Posterior cingulate gyrus (tissue), 11 donors: Measurements from ENCODE around the gene ARFGAP2.

ENCODE experiments used
- DNase-seq, 10 donors: peaks; one replicate each; pipeline versions ENCODE4 v3.0.0 to v3.0.0-alpha.2; 2020 to 2021; ENCODE audit warnings: mixed read lengths in 3 of 10
- intact Hi-C: fragments of 100-400 bp; cut with DNase I; formaldehyde crosslinking; loops from one replicate; pipeline ENCODE4 v1.15.1; 2023

ARFGAP2 gene

DNA sequence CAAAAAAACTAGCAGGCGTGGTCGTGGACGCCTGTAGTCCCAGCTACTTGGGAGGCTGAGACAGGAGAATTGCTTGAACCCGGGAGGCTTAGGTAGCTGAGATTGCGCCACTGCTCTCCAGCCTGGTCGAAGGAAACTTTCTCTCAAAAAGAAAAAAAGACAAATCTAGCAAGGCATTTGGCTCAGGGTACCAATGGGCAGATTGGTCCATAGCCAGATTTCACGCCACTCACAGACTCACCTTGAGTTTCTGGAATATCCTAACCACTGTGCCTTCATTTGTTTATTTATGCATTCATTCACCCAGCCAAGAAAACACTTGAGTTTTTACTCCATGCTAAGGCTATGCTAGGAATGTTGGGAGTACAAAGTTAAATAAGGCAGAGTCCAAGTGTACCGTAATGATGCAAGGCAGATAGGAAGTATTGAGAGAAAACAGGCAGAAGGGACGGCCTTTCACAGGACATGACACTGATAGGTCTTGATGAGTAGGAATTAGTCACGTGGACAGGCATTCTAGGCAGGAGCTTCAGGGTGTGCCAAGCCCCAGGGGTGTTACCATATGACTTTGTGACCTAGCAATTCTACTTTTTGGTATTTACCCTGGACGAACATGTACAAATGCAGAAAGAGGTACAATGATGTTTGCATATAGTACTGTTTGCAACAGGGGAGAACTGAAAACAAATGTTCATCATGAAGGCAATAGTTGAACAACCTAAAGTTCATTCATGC lies 12.6 kb upstream of the ARFGAP2 start:
- no peak for DNase-seq
- intact Hi-C loops, result no loop called here

DNA sequence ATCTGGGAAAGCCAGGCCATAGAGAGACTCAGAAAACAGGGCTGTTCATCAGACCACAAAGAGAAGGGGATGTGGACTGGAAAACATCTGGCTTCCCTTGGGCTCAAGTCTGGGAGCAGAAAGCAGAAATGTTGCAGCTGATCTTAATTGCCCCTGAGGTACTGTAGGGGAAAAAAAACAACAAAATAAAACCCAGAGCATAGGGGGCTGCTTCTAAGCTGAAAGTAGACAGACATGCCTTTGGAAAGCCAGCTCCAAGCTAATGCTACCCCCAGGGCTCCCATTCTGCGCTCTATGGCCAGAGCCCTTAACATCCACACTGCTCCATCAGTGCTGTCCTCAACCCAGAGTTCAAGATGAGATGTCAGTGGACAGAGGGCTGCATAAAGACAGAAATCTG lies 11.6 kb upstream of the ARFGAP2 start:
- intact Hi-C loops, result no loop called here
- no peak for DNase-seq

DNA sequence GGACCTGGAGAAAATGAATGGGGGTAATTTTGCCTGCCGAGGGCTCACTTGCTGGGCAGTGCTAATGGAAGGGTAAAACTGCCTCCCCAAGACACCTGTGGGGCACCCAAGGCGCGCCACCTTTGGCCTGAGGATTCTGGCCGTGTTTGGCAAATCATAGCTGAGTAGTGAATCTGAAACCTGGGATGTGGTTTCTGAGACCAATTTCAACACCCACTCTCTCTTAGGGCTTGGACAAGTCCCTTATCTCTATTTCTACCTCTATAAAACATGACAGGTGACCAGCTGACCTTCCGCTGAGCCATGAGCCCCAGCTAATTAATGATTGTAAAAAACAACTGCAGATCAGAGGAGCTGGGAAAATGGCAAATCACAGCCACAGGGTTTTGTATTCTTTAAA lies 11.0 kb upstream of the ARFGAP2 start:
- intact Hi-C loops, result loop anchor here (2.0 kb wide), 1 partner anchor 27 kb away; the partner anchor contains the start of gene DDB2
- peak in 1 of 10 donors; percentile 68 for DNase-seq

DNA sequence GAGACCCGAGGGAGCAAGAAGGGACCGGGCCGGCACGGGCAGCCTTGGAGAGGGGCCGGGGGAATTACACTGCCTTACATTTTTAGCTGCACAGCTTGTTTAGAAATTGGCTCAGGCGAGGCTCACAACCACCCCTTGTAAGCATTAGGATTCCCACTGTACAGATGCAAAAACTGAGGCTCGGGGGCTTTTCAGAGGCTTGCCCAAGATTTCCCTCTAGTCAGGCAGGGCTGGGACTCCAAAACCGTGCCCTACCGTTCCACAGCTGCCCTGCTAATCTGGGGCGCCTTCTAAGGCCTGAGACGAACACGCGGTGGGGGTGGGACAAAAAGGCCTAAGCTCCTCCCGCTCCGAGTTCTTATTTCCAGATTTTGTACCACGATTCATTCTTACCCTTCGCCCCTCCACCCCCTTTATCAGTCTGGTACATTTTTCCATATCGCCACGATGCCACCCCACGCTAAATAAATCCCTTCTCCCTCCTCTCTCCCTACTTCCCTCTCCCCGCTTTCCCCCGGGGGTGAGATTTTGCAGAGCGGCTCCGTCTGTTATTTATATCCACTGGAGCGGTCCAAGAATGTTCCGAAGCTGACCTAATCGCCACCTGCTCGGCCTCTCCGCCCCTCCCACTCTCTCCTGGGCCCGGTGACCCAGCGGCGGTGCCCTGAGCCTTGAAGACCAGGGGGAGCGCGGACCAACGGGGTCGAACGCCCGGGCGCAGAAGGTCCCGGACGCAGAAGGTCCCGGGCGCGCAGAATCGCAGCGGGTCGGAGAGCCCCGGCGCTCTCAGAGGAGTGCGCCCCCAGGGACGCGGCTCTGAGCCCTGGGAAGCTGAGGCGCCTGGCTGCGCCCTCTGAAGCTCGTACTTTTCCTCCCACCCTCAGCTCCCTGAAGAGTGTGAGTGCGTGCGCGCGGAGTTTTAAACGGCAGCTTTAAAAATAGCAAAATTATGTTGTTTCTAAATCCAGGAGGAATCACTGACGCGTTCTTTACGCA lies 10.3 kb upstream of the ARFGAP2 start:
- intact Hi-C loops, result loop anchor here (2.0 kb wide), 1 partner anchor 28 kb away; the partner anchor contains the start of gene DDB2
- DNase-seq, result peak in 7 of 10 donors; percentile 45 to 92 (median 46)

DNA sequence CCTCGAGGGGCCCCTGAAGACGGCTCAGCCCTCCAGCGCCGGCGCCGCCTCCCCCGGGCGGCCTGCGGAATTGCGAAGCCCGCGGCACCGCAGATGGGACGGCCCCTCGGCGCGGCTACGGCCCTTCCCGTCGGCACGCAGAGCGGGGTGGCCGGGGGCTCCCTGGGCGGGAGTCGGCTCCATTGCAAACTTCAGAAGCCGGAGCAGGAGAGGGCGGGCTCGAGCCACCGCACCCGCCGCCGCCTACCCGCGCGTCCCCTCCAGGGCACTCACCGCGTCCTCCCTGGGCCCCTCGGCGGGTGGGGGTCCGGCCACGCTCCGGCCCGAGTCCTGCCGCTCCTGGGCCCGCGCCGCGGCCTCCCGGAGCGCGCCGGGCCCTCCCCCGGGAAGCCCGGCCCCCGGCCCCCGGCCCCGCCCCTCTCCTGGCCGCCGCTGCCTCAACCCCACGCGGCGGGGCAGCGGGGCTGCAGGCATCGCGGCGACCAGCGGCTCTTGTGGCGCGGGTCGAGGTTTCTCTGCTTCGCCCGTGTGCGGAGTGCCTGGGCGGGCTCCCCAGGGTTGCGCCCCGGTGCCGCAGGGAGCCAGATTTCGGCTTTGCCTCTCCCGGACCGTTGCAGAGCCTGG lies 9.5 kb upstream of the ARFGAP2 start, which contains the start of gene PACSIN3:
Gene PACSIN3 (minus strand): TSS at position 359 of the 624 bp plus-strand sequence. CDS start 3,707 bp downstream, outside the sequence.
- intact Hi-C loops, result loop anchor here (2.0 kb wide), 1 partner anchor 29 kb away; the partner anchor contains the start of gene DDB2
- peak in 3 of 10 donors; percentile 10 to 80 (median 56) for DNase-seq

DNA sequence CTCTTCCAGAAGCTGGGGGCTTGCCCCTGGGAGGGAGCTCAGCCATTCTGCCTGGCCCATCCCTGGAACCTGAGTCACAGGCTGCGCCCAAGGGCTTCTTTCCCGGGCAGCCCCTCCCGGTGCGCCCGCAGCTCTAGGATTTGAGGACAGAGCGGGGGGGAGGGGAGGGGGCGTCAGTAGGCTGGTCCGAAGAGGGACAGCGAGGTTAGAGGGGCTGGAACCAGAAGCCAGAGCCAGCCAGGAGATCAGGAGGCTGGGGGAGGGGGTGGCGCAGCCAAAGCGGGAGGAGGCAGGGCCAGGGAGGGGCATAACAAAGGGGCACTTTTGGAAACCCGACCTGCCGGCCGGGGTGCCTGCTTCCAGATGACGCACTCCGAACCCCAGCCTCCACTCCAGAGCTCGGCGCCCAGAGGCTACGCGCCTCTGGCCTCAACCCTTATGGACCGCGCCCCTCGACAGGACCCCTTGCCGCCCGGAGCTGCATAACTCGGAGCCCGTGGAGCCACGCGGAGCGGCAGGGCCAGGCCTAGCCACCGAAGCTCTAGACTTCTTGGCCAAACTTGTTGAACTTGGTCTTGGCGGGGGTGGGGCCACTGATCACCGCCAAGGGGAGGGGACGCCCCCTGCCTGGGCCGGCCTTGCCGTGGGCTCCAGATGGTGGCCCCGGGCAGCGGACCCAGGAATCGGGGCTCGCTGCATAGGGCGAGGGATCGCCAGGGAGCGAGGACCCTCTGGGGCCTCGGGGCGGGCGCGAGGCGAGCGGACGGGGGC lies 8.8 kb upstream of the ARFGAP2 start:
- DNase-seq, result peak in 4 of 10 donors; percentile 13 to 85 (median 32)
- intact Hi-C loops, result loop anchor here (2.0 kb wide), 2 partner anchors 29 to 169 kb away; partner anchors contain the start of gene DDB2

DNA sequence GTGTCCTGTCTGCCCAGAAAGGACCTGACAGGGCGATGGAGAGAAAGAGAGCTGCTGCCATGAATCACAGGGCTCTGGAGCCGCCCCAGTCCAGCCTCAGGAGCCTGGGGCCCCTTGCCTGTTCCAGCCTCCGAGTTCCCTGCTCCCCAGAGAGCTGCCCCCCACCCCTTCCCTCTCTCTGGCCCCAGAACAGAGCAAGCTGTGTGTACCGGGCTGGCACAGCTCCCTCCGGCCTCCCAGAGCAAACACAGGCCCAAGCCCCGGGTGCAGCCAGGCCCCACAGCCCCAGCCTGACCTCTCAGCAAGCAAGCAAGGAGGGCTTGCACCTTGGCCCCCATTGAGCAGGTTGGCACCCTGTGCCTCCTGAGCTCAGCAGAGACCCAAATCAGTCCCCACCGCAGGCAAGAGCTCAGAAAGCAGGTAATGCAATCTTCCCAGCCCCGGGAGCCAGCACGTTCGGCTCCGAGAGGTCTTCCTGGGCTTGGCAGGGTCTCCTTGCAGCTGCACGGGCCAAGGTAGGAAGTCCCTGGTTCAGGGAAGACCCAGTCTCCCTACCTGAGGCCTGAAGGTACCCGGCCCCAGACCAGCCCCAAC lies 8.1 kb upstream of the ARFGAP2 start:
- intact Hi-C loops, result loop anchor here (2.0 kb wide), 1 partner anchor 170 kb away; no protein-coding TSS in a partner anchor
- DNase-seq, result peak; percentile 75 to 98 (median 82)

DNA sequence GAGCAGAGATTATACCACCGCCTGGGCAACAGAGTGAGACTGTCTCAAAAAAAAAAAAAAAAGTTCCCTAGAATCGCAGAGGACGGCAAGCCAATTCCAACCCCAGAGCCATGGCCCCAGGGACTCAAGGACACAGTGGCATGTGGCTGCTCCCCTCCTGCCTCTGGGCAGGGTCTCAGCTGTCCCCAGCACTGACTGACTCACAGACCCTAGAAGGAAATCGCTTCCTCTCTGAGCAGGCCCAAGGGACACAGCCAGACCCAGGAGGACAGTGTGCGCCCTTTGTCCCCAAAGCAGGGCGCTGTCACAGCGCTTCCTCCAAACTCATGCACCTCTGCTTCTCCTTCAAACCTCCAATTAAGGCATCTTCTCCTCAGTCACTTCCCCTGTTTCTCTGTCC lies 7.3 kb upstream of the ARFGAP2 start:
- DNase-seq, result peak in 2 of 10 donors; percentile 57 to 70
- intact Hi-C loops, result loop anchor here (2.0 kb wide), 1 partner anchor 171 kb away; no protein-coding TSS in a partner anchor

DNA sequence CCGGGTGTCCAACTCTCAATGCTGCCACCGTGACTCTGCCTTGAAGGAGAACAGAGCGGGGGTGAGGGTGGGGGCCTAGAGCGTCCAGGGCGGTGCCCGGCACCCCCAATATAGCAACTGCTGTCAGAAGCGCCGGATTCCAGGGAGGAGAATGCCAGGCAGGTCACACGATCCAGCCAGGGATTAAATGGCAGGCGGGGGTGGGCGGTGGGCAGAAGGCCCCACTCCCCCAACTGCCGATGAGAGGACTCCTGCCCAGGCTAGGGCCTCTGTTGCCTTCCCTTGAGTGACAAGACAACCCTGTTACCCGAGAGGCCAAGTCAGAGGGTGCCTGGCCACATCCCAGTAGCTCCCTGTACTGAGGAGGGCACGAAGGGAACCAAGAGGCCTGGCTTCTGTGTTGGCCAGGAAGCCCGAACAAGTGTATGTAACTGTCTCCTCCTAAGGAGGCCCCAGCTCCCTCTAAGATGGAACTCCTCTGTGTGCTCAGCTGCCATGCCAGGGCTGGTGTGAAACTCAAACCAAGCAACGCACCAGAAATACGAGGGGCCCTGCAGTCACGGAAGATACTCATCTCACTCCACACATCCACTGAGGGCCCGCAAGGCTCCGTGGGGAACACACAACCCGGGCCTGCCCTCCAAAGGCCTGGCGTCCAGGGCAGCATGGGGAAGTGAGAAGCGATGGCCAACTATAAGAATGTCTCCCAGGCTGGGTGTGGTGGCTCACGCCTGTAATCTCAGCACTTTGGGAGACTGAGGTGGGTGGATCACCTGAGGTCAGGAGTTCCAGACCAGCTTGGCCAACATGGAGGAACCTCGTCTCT lies 6.6 kb upstream of the ARFGAP2 start:
- peak in 1 of 10 donors; percentile 51 for DNase-seq
- intact Hi-C loops, result no loop called here

DNA sequence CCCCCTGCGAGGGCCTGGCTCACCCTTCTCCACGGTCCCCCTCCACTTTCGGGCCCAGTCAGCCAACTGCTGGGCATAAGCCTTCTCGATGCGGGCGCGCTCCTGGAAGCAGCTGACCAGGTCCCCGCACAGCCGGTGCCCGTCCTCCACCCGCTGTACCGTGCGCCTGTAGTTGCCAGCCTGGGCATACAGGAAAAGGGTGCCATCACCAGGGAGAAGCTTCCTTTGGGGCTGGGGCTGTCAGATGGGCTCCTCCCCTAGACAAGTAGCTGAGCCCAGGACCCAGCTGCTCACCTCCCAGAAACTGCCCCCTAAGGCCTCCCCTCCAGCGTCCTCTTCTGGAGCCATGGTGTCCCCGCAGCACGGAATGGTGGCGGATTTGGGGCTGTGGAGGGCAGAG lies 5.7 kb upstream of the ARFGAP2 start:
- intact Hi-C loops, result no loop called here
- peak in 1 of 10 donors; percentile 48 for DNase-seq

DNA sequence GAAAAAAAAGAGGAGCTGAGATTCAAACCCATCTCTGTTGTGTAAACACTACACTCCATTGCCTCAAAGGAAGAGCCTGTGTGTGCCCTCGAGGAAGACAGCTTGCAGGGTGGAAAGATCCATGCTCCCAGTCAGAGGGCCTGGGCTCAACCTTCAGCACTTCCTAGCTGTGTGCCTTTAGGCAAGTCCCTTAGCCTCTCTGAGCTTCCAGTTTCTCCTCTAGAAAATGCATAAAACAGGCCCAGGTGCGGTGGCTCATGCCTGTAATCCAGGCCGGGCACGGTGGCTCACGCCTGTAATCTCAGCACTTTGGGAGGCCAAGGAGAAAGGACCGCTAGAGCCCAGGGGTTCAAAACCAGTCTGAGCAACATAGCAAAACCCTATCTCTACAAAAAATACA lies 4.6 kb upstream of the ARFGAP2 start:
- intact Hi-C loops, result no loop called here
- no peak for DNase-seq

DNA sequence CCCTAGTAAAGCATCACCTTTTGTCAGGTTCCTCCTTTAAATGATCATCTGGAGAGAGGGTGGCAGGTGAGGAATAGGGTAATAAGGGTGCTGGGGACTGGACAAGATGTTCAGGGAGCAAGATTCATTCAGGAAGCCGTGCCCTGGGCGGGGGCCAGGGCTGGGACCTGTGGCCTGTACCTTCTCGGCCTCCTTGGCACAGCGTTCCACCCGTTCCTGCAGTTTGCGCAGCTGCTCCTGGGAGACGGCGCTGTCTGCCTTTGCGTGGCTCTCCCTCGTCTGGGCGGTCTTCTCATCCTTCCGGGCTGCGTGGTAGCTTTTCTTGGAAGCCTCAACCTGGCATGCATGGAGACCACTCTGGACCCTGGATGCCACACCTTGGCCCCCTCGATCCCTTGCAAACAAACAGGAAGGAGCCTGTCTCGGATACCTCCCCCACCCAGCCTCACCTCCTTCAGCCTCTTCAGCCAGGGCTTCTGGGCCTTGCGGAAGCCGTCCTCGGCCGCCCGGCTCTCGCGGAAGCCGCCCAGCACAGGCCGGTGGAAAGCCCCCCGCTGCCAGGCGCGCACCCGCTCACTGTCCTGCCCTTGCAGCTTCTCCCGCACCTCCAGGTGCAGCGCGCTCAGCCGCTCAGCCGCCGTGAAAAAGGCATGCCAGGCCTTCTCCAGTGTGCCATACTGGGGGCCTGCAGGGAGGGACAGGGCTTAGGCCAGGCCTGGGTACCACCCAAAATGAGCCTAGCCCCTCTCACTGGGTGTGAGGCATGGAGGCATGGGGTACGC lies 3.5 kb upstream of the ARFGAP2 start:
- intact Hi-C loops, result no loop called here
- peak in 1 of 10 donors; percentile 66 for DNase-seq

DNA sequence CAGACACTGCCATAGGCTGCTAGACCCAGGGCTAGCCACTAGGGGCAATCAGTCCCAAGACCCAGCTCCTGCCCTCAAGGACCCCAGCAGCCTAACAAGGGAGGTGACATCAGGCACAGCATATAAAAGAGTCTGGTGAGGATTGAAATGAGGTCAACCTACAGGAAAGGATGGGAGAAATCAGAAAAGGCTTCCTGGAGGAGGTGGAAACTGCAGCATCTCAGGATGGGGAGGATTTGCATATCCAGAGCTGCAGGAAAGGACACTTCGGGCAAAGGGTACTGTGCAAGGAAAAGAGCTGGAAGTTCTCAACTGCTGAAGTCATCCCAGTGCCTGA lies 2.9 kb upstream of the ARFGAP2 start:
- DNase-seq, result peak in 4 of 10 donors; percentile 31 to 90 (median 56)
- intact Hi-C loops, result no loop called here

DNA sequence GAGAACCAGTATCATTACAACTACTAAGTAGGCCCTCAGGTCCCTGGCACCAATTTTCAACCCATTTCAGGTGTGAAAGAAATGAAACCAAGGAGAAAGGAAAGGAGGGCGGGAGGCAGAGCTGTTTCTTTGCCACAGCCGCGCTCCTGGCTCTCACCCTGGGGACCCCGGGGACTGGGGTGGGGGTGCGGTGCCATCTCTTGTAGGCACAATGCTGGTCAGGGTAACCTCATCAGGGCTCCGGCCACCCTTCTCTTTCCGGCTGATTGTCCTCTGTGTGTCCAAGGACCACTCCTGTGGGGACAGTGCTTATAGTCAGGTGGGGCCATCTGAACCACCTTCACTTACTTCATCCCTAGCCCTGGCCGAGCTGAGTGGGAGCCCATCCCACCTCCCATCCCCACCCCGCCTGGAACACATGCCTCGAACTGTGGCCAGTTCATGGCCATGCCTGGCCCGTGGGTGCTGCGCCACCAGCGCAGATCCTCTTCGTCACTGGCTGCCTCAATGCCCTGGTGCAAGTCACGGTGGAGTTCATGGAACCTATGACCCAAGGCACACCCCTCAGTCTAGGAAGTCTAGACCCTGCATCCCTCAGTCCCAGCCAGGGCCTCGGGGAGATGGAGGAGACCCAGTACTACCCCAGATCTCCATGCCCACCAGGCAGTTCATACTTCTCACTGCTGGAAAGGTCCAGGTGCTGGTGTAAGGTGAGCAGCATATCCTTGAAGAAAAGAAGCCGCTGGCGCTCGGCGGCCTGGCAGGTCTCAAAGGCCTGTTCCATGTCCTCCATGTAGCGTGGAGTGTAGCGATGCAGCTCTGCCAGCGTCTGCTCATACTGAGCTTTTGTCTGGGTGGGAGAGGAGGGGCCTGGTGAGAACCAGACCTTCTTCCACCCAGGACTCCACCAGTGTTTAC lies 2.3 kb upstream of the ARFGAP2 start:
- intact Hi-C loops, result no loop called here
- peak in 1 of 10 donors; percentile 73 for DNase-seq

DNA sequence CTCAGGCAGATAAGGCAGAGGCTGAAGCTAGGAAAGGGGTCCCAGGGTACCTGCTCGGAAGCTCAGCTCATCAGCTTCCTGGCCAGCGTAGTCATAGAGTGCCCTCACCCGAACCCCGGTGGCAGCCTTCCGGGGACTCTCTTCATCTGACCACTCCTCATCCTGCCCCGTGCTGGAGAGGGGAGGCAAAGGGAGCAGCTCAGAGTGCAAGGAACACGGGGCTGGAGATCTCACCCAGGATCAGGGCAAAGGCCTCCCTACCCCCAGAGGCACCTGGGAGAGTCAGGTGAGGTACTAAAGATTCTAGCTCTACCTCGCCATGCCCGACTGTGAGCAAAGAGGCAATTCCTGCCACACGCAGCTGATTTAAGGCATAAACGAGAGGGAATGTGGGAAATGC lies 1.6 kb upstream of the ARFGAP2 start:
- peak in 1 of 10 donors; percentile 70 for DNase-seq
- intact Hi-C loops, result no loop called here

DNA sequence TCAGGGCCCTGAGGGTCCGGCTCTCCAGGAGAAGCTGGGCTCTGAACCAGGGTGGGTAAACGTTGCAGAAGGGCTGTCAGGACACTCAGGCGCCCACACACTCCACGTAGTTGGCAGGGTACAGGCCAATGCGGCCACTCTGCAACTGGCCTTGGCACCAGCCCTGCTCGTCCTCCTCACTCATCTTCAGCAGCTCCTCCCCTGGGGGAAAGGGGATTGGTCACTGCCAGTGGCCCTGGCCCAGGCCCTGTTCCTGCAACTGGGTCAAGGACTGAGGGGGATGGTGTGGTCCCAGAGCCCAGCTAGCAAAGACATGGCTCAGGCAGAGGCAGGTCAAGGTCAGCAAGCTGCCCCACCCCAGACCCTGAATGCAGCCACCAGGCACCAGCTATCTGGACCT lies 1.2 kb upstream of the ARFGAP2 start:
- DNase-seq, result peak in 1 of 10 donors; percentile 88
- intact Hi-C loops, result loop anchor here (1.0 to 2.0 kb wide), 4 partner anchors 37 to 177 kb away; partner anchors contain the start of genes ACP2 and DDB2
